Ovary (tissue), 9 donors: ENCODE results near the gene SLC2A10. TPM values are rescaled to one million over a fixed set of nuclear protein-coding genes. Genes with fewer than 3 reads are reported as not detected.

Experiments
- DNase-seq, 5 donors: peaks; one replicate each; pipeline ENCODE4 v3.0.0-alpha.2; 2019 to 2020
- H3K27ac ChIP-seq, 2 donors: fragments of 200-600 bp; one replicate each; pipeline versions ENCODE4 v1.5.1 to v1.8.0; 2019 to 2022
- H3K27me3 ChIP-seq: fragments of 200-600 bp; one replicate; pipeline ENCODE4 v1.8.0; 2022
- H3K36me3 ChIP-seq: fragments of 200-600 bp; sonication (generic); one replicate; pipeline ENCODE4 v1.5.1; 2019
- H3K4me1 ChIP-seq: one replicate; pipeline ENCODE4 v1.8.1; 2013; ENCODE audit warnings: mild to moderate bottlenecking, moderate library complexity; ENCODE audit not compliant: insufficient read depth
- H3K4me3 ChIP-seq: fragments of 200-600 bp; sonication (generic); one replicate; pipeline ENCODE4 v1.5.1; 2017
- H3K9me3 ChIP-seq, 2 donors: fragments of 200-600 bp in 1 of 2; sonication (generic) in 1 of 2; one replicate each; pipeline versions ENCODE4 v1.5.1 to v1.8.1; 2013 to 2019; ENCODE audit warnings: mild to moderate bottlenecking in 1 of 2, moderate library complexity in 1 of 2
- EP300 ChIP-seq: sonication (generic); formaldehyde crosslinking; IDR thresholded peaks from one replicate; pipeline ENCODE4 v1.6.1; 2017; ENCODE audit warnings: antibody characterized with exemption
- POLR2A ChIP-seq: fragments of 450-650 bp; IDR thresholded peaks from one replicate; pipeline ENCODE4 v1.6.1; 2017; ENCODE audit warnings: antibody characterized with exemption, mild to moderate bottlenecking, moderate library complexity
- WGBS, 3 donors: extraction: QIAGEN DNeasy Blood & Tissue Kit in 1 of 3; methylation state at CpG; one replicate each; pipeline versions ENCODE4 v1.1.5 to v1.1.7; 2013 to 2017; 5-methylcytosine and 5-hydroxymethylcytosine counted together
- intact Hi-C, 4 donors: fragments of 100-400 bp; cut with DNase I; formaldehyde crosslinking; loops; one replicate each; pipeline versions ENCODE4 v1.11.0 to v1.15.1; 2022 to 2023
- polyA plus RNA-seq, 2 donors: library from polyadenylated mRNA; stranded (reverse); fragments of 200-250 nt in 1 of 2; fragments of 350-450 nt in 1 of 2; fragmentation: Illumina TruSeq in 1 of 2; extraction: RNeasy Lipid Tissue Mini Kit (QIAGEN cat#74804) in 1 of 2; gene quantifications; one replicate each; pipeline ENCODE4 v1.2.3, GENCODE V29; 2013 to 2014
- total RNA-seq, 7 donors: library from RNA; depleted of rRNA in 2 of 7; stranded (reverse); fragments of >200 nt in 2 of 7; fragmentation: NEBNext Ultra II Directional in 3 of 7; extraction: Animal tissue kit (Norgen Biotek cat#: 25700) in 3 of 7; gene quantifications; one replicate each; pipeline versions ENCODE4 v1.1.0 to v1.2.4, GENCODE V29; 2016 to 2023
- TF ChIP-seq, protein P1 (sequence below), 3 donors: fragments of 450-650 bp in 2 of 3; fragments of 200-600 bp in 1 of 3; IDR thresholded peaks; one replicate each; pipeline versions ENCODE4 v1.5.1 to v1.8.0; 2016 to 2022; ENCODE audit warnings: antibody characterized with exemption in 3 of 3, mild to moderate bottlenecking in 1 of 3
- donor health status: DM: no; HTN: no; CAD: no; lungs with moderate emphysema.
- donor health status: DM: no; HTN: no; CAD: no.
- donor health status: Bipolar disorder and iron deficiency.
- donor health status: DM: yes; HTN: yes; CAD: no.
- donor health status: DM: no; HTN: no; CAD: no.
- donor health status: DM: yes; HTN: yes; CAD: no.

Gene SLC2A10
- total and polyA plus RNA-seq, 9 donors, result 7.3 to 27.7 (median 15.1) TPM

DNA sequence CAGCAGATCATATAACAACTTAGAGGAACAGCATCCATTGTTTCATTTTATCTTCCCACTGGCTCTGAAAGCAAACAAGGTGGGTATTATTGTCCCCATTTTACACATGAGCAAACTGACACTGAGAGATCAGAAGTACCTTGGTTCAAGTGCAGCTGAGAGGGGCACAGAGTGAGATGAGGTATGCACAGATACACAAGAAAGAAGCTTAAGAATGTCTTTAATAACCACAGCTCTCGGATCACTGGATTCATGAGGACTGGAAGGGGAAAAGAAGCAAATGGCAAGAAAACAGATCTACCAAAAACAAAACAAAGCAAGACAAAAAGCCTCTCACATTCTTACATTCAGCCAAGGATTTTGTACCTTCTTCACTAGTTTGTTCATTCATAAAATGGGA is 10.6 kb downstream of the SLC2A10 start:
- Histone ChIP-seq H3K4me3 (no peak overlapping the region), H3K27ac (no peak overlapping the region), H3K9me3 (no peaks in the 10 kb centered on the region), H3K27me3 (no peaks in the 10 kb centered on the region), H3K36me3 (no peaks in the 10 kb centered on the region), H3K4me1 (peaks cover 4% of the 10 kb centered on the region)
- intact Hi-C loops, result no loop called here
- TF ChIP-seq, protein P1, sequence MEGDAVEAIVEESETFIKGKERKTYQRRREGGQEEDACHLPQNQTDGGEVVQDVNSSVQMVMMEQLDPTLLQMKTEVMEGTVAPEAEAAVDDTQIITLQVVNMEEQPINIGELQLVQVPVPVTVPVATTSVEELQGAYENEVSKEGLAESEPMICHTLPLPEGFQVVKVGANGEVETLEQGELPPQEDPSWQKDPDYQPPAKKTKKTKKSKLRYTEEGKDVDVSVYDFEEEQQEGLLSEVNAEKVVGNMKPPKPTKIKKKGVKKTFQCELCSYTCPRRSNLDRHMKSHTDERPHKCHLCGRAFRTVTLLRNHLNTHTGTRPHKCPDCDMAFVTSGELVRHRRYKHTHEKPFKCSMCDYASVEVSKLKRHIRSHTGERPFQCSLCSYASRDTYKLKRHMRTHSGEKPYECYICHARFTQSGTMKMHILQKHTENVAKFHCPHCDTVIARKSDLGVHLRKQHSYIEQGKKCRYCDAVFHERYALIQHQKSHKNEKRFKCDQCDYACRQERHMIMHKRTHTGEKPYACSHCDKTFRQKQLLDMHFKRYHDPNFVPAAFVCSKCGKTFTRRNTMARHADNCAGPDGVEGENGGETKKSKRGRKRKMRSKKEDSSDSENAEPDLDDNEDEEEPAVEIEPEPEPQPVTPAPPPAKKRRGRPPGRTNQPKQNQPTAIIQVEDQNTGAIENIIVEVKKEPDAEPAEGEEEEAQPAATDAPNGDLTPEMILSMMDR (IDR thresholded peaks at IDR 0.05), result no peak
- no peak for TF ChIP-seq EP300
- TF ChIP-seq POLR2A, result no peak
- DNase-seq, result no peak
- WGBS, 3 donors, result 96 to 98% (median 97%) methylated on average over 1 of the region's 1 CpG

DNA sequence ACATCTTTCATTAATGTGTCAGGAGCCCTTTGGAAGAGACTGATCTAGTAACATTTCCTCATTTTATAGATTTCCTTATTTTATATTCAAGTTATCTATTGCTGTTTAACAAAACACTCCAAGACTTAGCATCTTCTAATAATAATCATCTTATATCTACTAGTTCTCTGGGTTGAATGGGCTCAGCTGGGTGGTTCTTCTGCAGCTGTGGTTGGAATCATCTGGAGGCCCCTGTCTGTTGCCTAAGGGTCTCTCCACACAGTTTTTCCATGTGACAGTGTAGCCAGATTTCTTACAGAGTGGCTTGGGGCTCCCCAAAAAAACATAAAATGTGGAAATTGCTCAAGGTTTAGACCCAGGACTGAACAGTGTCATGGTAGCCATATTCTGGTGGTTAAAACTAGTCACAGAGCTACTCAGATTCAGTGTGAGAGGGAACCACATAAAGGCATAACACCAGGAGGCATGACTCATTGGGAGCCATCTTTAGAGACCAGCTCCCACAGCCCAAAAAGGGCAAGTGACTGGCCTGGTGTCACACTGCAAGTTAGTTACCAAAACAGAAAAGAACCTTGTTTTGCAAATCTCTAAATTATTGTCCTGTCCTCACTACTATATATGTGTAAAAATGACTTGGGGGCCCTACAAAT is 11.5 kb downstream of the SLC2A10 start:
- TF ChIP-seq EP300, result no peak
- TF ChIP-seq, protein P1 (IDR thresholded peaks at IDR 0.05), result no peak
- TF ChIP-seq POLR2A, result no peak
- Histone ChIP-seq H3K36me3 (no peaks in the 10 kb centered on the region), H3K27ac (no peak overlapping the region), H3K27me3 (no peaks in the 10 kb centered on the region), H3K4me3 (no peak overlapping the region), H3K4me1 (no peaks in the 10 kb centered on the region), H3K9me3 (no peaks in the 10 kb centered on the region)
- intact Hi-C loops, result no loop called here
- DNase-seq, result no peak

DNA sequence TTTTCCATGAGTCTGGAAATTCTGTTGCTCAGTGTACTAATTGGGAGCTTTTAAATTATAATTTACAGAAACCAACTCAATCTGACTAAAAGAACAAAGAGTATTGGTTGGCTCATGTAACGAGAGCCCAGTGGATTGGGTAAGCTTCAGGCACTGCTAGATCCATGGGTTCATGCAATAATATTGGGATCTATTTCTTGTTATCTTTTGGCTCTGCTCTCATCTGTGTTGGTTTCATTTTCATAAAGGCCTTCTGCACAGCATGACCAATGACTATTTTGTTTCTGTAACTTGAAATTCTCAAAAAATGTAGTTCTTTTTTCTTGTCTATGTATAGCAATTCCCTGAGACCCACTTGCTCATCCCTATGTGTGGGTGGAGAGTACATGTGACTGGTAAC is 12.0 kb downstream of the SLC2A10 start:
- Histone ChIP-seq H3K9me3 (no peaks in the 10 kb centered on the region), H3K4me1 (no peaks in the 10 kb centered on the region), H3K4me3 (no peak overlapping the region), H3K27me3 (no peaks in the 10 kb centered on the region), H3K36me3 (no peaks in the 10 kb centered on the region), H3K27ac (no peak overlapping the region)
- no peak for TF ChIP-seq POLR2A
- TF ChIP-seq, protein P1 (IDR thresholded peaks at IDR 0.05), result no peak
- TF ChIP-seq EP300, result no peak
- no peak for DNase-seq
- intact Hi-C loops, result no loop called here
- WGBS, 3 donors, result 96 to 98% (median 96%) methylated on average over 1 of the region's 1 CpG

- DNase-seq, result no peak
- no peak overlapping the region for H3K27ac ChIP-seq
- H3K4me1 ChIP-seq, result no peaks in the 10 kb centered on the region
- H3K36me3 ChIP-seq, result no peaks in the 10 kb centered on the region
- no peaks in the 10 kb centered on the region for H3K9me3 ChIP-seq
- intact Hi-C loops, result no loop called here
- TF ChIP-seq, protein P1 (IDR thresholded peaks at IDR 0.05), result no peak
- TF ChIP-seq POLR2A (no peak), EP300 (no peak)
- no peak overlapping the region for H3K4me3 ChIP-seq
- H3K27me3 ChIP-seq, result no peaks in the 10 kb centered on the region
- 94 to 99% (median 96%) methylated on average over 2 of the region's 2 CpGs for whole genome bisulfite sequencing, 3 donors
Measured at GRCh38 chr20:46722450-46722849, 13.0 kb downstream of the SLC2A10 start.
